ENCODE measurements around the gene ZNF609.

DNA sequence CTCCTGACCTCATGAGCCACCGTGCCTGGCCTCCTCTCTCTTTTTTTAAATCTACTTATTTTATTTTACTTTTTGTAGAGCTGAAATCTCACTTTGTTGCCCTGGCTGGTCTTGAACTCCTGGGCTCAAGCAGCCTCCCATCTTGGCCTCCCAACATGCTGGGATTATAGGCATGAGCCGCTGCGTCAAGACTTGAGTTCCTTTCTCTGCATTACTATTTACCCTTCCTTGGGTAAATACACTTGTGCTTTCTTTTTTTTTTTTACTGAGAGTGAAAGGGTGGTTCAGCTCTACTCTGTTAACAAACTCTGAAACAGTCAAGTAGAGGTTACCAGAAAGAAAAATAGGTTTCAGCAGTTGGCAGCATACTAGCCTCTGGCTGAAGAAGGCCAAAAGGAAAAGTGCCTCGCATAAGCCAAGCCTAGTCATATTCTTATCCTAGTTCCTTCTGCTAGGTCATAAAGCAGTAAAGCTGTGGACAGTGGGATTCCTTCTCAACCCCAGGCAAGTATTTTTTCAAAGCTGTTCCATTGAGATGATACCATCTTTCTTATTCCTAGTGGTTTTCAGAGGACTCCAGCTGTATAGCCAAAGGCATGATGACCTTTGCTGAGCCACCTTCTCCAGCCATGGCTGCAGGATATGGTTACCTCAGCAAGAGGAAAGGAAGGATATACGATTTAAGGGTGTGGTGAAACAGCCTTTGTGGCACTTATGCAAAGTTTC lies 179.9 kb downstream of the ZNF609 start:
- TF ChIP-seq POLR2A (IDR thresholded peaks at IDR 0.05; ENCODE audit: low read depth, low read length) (no peak), IKZF1 (conservative IDR thresholded peaks at IDR 0.05) (no peak; the same call in 1 of the 2 replicates), SREBF2 (IDR thresholded peaks at IDR 0.05; ENCODE audit: low read length) (no peak), GABPA (IDR thresholded peaks at IDR 0.05; ENCODE audit: low read depth) (no peak), CTCF (IDR thresholded peaks at IDR 0.05 in 2 of 3, conservative IDR thresholded peaks at IDR 0.05 in 1 of 3; ENCODE audit: control insufficient read depth in 2 of 3, extremely low read depth in 1 of 3, insufficient read depth in 1 of 3, low read depth in 3 of 3, low read length in 3 of 3) (no peak), PML (IDR thresholded peaks at IDR 0.05; ENCODE audit: low read length) (no peak), IKZF2 (IDR thresholded peaks at IDR 0.05) (no peak), CEBPZ (IDR thresholded peaks at IDR 0.05; ENCODE audit: low read depth, low read length) (no peak), RELA (IDR thresholded peaks at IDR 0.05; ENCODE audit: borderline replicate concordance, partially characterized antibody) (no peak), ZNF384 (IDR thresholded peaks at IDR 0.05; ENCODE audit: borderline replicate concordance, low read depth, low read length) (no peak), YY1 (IDR thresholded peaks at IDR 0.05; ENCODE audit: low read depth, low read length) (no peak)
- TF ChIP-seq, protein P1, sequence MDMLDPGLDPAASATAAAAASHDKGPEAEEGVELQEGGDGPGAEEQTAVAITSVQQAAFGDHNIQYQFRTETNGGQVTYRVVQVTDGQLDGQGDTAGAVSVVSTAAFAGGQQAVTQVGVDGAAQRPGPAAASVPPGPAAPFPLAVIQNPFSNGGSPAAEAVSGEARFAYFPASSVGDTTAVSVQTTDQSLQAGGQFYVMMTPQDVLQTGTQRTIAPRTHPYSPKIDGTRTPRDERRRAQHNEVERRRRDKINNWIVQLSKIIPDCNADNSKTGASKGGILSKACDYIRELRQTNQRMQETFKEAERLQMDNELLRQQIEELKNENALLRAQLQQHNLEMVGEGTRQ (IDR thresholded peaks at IDR 0.05; ENCODE audit: borderline replicate concordance, low read depth, low read length): no peak
- TF ChIP-seq, protein P2, sequence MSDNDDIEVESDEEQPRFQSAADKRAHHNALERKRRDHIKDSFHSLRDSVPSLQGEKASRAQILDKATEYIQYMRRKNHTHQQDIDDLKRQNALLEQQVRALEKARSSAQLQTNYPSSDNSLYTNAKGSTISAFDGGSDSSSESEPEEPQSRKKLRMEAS (IDR thresholded peaks at IDR 0.05; ENCODE audit: low read depth, low read length): no peak
- TF ChIP-seq, protein P3, sequence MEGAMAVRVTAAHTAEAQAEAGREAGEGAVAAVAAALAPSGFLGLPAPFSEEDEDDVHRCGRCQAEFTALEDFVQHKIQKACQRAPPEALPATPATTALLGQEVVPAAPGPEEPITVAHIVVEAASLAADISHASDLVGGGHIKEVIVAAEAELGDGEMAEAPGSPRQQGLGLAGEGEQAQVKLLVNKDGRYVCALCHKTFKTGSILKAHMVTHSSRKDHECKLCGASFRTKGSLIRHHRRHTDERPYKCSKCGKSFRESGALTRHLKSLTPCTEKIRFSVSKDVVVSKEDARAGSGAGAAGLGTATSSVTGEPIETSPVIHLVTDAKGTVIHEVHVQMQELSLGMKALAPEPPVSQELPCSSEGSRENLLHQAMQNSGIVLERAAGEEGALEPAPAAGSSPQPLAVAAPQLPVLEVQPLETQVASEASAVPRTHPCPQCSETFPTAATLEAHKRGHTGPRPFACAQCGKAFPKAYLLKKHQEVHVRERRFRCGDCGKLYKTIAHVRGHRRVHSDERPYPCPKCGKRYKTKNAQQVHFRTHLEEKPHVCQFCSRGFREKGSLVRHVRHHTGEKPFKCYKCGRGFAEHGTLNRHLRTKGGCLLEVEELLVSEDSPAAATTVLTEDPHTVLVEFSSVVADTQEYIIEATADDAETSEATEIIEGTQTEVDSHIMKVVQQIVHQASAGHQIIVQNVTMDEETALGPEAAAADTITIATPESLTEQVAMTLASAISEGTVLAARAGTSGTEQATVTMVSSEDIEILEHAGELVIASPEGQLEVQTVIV (IDR thresholded peaks at IDR 0.05; ENCODE audit: borderline replicate concordance, partially characterized antibody): no peak
